Measurements from ENCODE around the gene PEX16.

The PEX16 gene

GRCh38 chr11:45917623-45918330 lies at the start of gene PEX16:
Gene PEX16 (minus strand): TSS chr11:45917877. CDS start chr11:45917811, 66 bp downstream.
- peak; percentile 95 for DNase-seq

- peak; percentile 76 for DNase-seq
These were observed 47.3 kb upstream of the PEX16 start for GRCh38 chr11:45964911-45965389.

- no peak for DNase-seq
These were observed 44.1 kb upstream of the PEX16 start for GRCh38 chr11:45961751-45962240.

- DNase-seq: no peak
These were observed 42.9 kb upstream of the PEX16 start for GRCh38 chr11:45960387-45961095.

GRCh38 chr11:45959851-45960250 lies 42.2 kb upstream of the PEX16 start:
- DNase-seq: no peak

GRCh38 chr11:45949992-45950407 lies 32.3 kb upstream of the PEX16 start:
- DNase-seq: no peak

GRCh38 chr11:45948356-45948755 lies 30.7 kb upstream of the PEX16 start:
- DNase-seq: no peak

- DNase-seq: no peak
These were observed 30.2 kb upstream of the PEX16 start for GRCh38 chr11:45947885-45948284.

- no peak for DNase-seq
These were observed 27.8 kb upstream of the PEX16 start for GRCh38 chr11:45945397-45945999.

- no peak for DNase-seq
These were observed 24.7 kb upstream of the PEX16 start for GRCh38 chr11:45942381-45942780.

GRCh38 chr11:45941285-45941684 lies 23.6 kb upstream of the PEX16 start:
- DNase-seq: no peak

- no peak for DNase-seq
These were observed 22.2 kb upstream of the PEX16 start for GRCh38 chr11:45939836-45940235.

GRCh38 chr11:45937916-45938315 lies 20.2 kb upstream of the PEX16 start:
- no peak for DNase-seq

GRCh38 chr11:45936511-45937054 lies 18.9 kb upstream of the PEX16 start:
- no peak for DNase-seq

- no peak for DNase-seq
These were observed 17.8 kb upstream of the PEX16 start for GRCh38 chr11:45935349-45936064.

GRCh38 chr11:45934580-45935318 lies 17.1 kb upstream of the PEX16 start:
- DNase-seq: no peak

GRCh38 chr11:45933846-45934579 lies 16.3 kb upstream of the PEX16 start:
- DNase-seq: no peak

GRCh38 chr11:45933131-45933831 lies 15.6 kb upstream of the PEX16 start:
- no peak for DNase-seq

GRCh38 chr11:45932217-45932616 lies 14.5 kb upstream of the PEX16 start:
- no peak for DNase-seq

GRCh38 chr11:45931739-45932138 lies 14.1 kb upstream of the PEX16 start:
- DNase-seq: no peak

All from NCI-H774 (cell line).